Measurements from ENCODE around the gene CEACAM1.
"Not testable (repeated sequence)": the region's sequence is repeated elsewhere in the genome, so short reads cannot be mapped to it uniquely, and the experiment has no call there.

CEACAM1 gene

GRCh38 chr19:42495663-42496062, 32.6 kb downstream of the CEACAM1 start:
- TF ChIP-seq CTCF (IDR thresholded peaks at IDR 0.05; ENCODE audit: borderline replicate concordance, insufficient read depth, low read depth, low read length), result no peak
- H3K4me3 ChIP-seq (ENCODE audit: low read depth, low read length), result no peak overlapping the region

GRCh38 chr19:42494321-42494720, 34.0 kb downstream of the CEACAM1 start:
- TF ChIP-seq CTCF (IDR thresholded peaks at IDR 0.05; ENCODE audit: borderline replicate concordance, insufficient read depth, low read depth, low read length), result no peak
- no peak overlapping the region for H3K4me3 ChIP-seq (ENCODE audit: low read depth, low read length)

- H3K4me3 ChIP-seq (ENCODE audit: low read depth, low read length), result no peak overlapping the region
- no peak for TF ChIP-seq CTCF (IDR thresholded peaks at IDR 0.05; ENCODE audit: borderline replicate concordance, insufficient read depth, low read depth, low read length)
Observed at GRCh38 chr19:42488783-42489521, 39.3 kb downstream of the CEACAM1 start.

- no peak for TF ChIP-seq CTCF (IDR thresholded peaks at IDR 0.05; ENCODE audit: borderline replicate concordance, insufficient read depth, low read depth, low read length)
- H3K4me3 ChIP-seq (ENCODE audit: low read depth, low read length), result no peak overlapping the region
Observed at GRCh38 chr19:42487798-42488178, 40.5 kb downstream of the CEACAM1 start.

GRCh38 chr19:42487032-42487797, 41.1 kb downstream of the CEACAM1 start:
- TF ChIP-seq CTCF (IDR thresholded peaks at IDR 0.05; ENCODE audit: borderline replicate concordance, insufficient read depth, low read depth, low read length), result no peak
- H3K4me3 ChIP-seq (ENCODE audit: low read depth, low read length), result no peak overlapping the region

- H3K4me3 ChIP-seq (ENCODE audit: low read depth, low read length), result not testable (repeated sequence)
Observed at GRCh38 chr19:42485036-42485435, 43.2 kb downstream of the CEACAM1 start.

GRCh38 chr19:42480335-42481095, 47.8 kb downstream of the CEACAM1 start:
- H3K4me3 ChIP-seq (ENCODE audit: low read depth, low read length), result no peak overlapping the region
- no peak for TF ChIP-seq CTCF (IDR thresholded peaks at IDR 0.05; ENCODE audit: borderline replicate concordance, insufficient read depth, low read depth, low read length)
